NCI-H2171 (cell line): ENCODE measurements around the gene S100A16.
"Not testable (repeated sequence)": the region's sequence is repeated elsewhere in the genome, so short reads cannot be mapped to it uniquely, and the experiment has no call there.

ENCODE experiments used
- DNase-seq: peaks from one replicate; lab custom pipeline; 2025; lab: John Stamatoyannopoulos, UW

Gene S100A16

DNA sequence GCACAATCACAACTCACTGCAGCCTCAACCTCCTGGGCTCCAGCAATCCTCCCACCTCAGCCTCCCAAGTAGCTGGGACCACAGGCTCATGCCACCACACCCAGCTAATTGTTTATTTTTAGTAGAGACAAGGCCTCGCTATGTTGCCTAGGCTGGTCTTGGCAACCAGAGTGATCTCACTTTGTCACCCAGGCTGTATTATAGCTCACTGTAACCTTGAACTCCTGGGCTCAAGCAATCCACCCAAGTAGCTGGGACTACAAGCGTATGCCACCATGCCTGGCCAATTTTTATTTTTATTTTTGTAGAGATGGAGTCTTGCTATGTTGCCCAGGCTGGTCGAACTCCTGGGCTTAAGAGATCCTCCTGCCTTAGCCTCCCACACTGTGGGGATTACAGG lies 50.9 kb downstream of the S100A16 start:
- DNase-seq: not testable (repeated sequence)

DNA sequence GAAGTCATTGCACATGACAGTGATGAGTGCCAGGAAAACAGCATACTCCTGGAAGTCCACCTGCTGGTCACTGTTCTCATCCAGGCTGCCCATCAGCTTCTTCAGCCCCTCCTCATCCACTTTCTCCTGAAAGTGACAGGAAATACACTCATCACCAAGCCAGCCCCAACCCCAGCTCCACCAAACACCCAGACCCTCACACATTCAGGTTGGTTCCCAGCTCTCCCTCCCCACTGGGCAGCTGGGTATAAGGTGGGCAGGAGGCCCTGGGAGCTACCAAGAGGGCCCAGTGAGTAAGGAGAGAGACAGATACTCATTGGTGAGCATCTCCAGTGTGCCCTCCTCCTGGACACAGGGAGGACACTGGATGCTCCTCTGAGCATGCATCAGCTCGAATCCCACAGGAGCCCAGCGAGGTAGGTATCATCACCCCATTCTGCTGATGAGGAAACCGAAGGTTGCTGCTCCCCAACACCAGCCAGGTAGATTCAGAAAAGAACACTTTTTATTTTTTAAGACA lies 51.4 kb downstream of the S100A16 start:
- no peak for DNase-seq

DNA sequence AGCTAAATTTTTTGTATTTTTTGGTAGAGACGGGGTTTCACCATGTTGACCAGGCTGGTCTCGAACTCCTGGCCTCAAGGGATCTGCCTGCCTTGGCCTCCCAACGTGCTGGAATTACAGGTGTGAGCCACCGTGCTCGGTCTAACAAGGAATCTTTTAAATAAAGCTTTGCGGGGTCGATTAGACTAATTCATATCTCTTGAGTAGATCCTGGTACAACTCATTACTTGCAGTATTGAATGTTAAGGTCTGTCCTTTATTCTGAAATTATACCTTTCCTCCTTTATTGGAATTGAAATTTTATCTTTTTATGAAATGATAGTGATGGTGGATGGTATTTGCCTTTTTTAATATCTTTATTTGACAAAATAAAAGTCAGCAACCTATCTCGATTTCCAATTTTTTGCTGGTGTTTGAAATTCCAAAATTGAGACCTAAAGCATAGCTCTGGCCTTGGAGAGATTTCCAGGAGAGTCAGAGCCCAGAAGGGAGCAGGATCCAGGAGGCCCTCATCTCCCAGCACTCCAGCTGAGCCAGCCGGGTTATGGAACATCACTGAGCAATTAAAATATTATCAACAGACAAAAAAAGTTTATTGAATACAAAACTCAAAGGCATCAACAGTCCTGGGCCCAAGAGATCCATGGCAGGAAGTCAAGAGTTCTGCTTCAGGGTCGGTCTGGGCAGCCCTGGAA lies 52.0 kb downstream of the S100A16 start:
- DNase-seq: no peak

DNA sequence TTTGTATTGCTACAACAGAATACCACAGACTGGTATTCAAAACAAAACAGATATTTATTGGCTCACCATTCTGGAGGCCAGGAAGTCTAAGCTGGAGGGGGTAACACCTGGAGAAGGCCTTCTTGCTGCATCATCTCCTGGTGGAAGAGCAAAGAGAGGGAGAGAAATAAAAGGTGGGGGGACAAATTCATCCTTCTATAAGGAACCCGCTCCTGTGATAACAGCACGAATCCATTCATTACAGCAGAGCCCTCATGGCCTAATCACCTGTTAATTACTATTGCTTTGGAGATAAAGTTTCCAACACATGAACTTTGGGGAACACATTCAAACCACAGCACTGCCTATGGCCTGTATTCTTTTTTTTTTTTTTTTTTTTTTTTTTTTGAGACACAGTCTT lies 52.7 kb downstream of the S100A16 start:
- DNase-seq: no peak

DNA sequence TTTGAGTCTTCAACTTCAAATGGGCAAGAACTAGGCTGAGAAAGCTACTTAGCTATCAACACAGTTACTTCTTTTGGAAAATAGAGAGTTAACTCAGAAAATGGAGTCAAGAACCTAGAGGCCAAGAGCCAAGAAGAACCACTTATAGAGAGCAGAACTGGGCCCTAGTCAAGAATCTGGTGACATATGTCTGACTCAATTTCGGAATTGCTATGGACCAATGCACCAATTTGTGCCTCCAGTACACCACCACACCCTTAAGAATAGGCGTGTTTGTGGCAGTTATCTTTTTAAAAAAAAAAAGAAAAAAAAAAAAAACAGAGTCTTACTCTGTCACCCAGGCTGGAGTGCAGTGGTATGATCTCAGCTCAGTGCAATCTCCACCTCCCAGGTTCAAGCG lies 55.1 kb downstream of the S100A16 start:
- DNase-seq: no peak
